Measurements from ENCODE around the gene SLC25A33.

SLC25A33 gene

DNA sequence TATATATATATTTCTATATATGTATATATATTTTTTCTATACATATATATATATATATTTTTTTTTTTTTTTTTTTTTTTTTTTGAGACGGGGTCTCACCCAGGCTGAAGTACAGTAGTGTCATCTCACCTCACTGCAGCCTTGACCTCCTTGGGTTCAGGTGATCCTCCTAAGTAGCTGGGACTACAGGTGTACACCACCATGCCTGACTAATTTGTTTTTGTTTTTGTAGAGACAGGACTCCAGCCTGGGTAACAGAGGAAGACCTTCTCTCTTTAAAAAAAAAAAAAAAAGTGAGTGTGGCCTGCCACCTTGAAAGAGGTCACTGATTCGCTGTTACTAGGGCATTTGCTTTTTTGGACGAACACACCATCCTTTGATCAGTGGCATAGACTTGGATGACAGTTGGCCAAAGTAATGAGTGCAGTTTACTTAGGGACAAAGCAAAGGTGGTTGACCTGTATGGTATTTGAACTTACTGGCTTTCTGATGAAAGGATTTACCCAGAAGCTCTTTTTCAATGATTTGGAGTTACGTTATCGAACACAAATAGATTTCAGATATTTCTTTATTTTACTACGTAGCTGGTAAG, 10.8 kb downstream of the SLC25A33 start:
- H3K36me3 ChIP-seq (ENCODE audit: low read depth), result peaks cover 15% of the 10 kb centered on the region
- H3K4me1 ChIP-seq (ENCODE audit: insufficient read depth, poor library complexity, severe bottlenecking), result peaks cover under 1% of the 10 kb centered on the region
- TF ChIP-seq, protein P1, sequence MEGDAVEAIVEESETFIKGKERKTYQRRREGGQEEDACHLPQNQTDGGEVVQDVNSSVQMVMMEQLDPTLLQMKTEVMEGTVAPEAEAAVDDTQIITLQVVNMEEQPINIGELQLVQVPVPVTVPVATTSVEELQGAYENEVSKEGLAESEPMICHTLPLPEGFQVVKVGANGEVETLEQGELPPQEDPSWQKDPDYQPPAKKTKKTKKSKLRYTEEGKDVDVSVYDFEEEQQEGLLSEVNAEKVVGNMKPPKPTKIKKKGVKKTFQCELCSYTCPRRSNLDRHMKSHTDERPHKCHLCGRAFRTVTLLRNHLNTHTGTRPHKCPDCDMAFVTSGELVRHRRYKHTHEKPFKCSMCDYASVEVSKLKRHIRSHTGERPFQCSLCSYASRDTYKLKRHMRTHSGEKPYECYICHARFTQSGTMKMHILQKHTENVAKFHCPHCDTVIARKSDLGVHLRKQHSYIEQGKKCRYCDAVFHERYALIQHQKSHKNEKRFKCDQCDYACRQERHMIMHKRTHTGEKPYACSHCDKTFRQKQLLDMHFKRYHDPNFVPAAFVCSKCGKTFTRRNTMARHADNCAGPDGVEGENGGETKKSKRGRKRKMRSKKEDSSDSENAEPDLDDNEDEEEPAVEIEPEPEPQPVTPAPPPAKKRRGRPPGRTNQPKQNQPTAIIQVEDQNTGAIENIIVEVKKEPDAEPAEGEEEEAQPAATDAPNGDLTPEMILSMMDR (IDR thresholded peaks at IDR 0.05; ENCODE audit: poor library complexity, severe bottlenecking), result no peak
- H3K27me3 ChIP-seq (ENCODE audit: insufficient read depth, poor library complexity, severe bottlenecking), result no peaks in the 10 kb centered on the region
- DNase-seq (ENCODE audit: low spot score), result no peak
- no peak for ATAC-seq (ENCODE audit: low read depth)
- H3K27ac ChIP-seq (ENCODE audit: poor library complexity, severe bottlenecking), result no peak overlapping the region
- H3K9me3 ChIP-seq (ENCODE audit: severe bottlenecking), result no peaks in the 10 kb centered on the region
- H3K4me3 ChIP-seq (ENCODE audit: severe bottlenecking), result no peak overlapping the region

DNA sequence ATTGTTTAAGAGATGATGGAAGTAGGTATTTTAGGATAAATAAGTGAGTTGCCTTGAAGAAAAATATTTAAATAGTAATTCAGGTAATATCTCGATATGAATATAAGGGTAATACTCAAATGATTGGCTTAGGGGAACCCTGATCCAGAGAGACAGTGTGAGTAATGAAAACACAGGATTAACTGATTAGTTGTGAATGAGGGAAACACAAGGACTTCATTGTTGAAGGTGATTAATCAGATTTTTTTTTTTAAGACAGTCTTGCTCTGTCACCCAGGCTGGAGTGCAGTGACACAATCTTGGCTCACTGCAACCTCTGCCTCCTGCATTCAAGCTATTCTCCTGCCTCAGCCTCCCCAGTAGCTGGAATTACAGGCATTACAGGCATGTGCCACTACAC, 12.7 kb downstream of the SLC25A33 start:
- no peaks in the 10 kb centered on the region for H3K9me3 ChIP-seq (ENCODE audit: severe bottlenecking)
- ATAC-seq (ENCODE audit: low read depth), result no peak
- TF ChIP-seq, protein P1 (IDR thresholded peaks at IDR 0.05; ENCODE audit: poor library complexity, severe bottlenecking), result no peak
- DNase-seq (ENCODE audit: low spot score), result no peak
- H3K4me1 ChIP-seq (ENCODE audit: insufficient read depth, poor library complexity, severe bottlenecking), result peaks cover 7% of the 10 kb centered on the region
- H3K27ac ChIP-seq (ENCODE audit: poor library complexity, severe bottlenecking), result no peak overlapping the region
- H3K36me3 ChIP-seq (ENCODE audit: low read depth), result peaks cover 34% of the 10 kb centered on the region
- no peaks in the 10 kb centered on the region for H3K27me3 ChIP-seq (ENCODE audit: insufficient read depth, poor library complexity, severe bottlenecking)
- H3K4me3 ChIP-seq (ENCODE audit: severe bottlenecking), result no peak overlapping the region

DNA sequence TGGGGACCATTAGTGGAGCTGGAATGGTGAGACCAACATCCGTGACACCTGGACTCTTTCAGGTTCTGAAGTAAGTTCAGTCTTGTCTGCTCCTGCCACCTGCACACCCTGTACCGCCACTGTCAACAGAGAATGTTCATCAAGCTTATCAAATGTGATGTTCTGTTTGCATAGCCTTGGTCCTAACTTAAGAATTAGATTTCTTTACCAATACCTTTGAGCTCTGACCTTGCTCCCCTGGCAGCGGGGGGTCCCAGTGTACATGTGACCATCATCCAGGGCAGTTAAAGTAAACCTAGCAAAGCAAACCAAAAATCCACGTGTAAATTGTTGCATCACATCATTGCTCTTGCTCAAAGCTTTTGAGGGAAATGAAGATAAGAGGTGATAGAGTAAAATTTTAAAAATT, 14.5 kb downstream of the SLC25A33 start:
- Histone ChIP-seq H3K4me3 (ENCODE audit: severe bottlenecking) (no peak overlapping the region), H3K36me3 (ENCODE audit: low read depth) (peaks cover 43% of the 10 kb centered on the region), H3K27me3 (ENCODE audit: insufficient read depth, poor library complexity, severe bottlenecking) (no peaks in the 10 kb centered on the region), H3K27ac (ENCODE audit: poor library complexity, severe bottlenecking) (no peak overlapping the region), H3K9me3 (ENCODE audit: severe bottlenecking) (no peaks in the 10 kb centered on the region), H3K4me1 (ENCODE audit: insufficient read depth, poor library complexity, severe bottlenecking) (peaks cover 7% of the 10 kb centered on the region)
- TF ChIP-seq, protein P1 (IDR thresholded peaks at IDR 0.05; ENCODE audit: poor library complexity, severe bottlenecking), result no peak
- DNase-seq (ENCODE audit: low spot score), result no peak
- ATAC-seq (ENCODE audit: low read depth), result no peak

DNA sequence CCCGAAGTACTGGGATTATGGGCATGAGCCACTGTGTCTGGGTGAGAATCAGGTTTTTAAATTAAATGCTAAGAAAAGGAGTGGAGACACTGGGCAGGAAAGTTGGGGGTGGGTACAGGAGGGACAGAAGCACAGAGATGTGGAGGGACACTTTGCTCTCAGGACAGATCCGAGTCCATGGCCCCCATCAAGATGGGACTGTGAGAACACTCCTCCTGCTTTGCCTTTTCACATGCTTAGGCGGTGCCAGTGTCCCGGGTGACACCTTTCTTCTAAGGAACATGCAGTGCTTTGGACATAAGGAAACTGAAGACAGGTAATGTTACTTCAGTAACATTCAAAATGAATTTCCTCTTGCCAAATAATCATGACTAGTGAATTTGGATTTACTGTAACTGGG, 16.7 kb downstream of the SLC25A33 start:
- Histone ChIP-seq H3K27me3 (ENCODE audit: insufficient read depth, poor library complexity, severe bottlenecking) (no peaks in the 10 kb centered on the region), H3K36me3 (ENCODE audit: low read depth) (peaks cover 43% of the 10 kb centered on the region), H3K4me1 (ENCODE audit: insufficient read depth, poor library complexity, severe bottlenecking) (peaks cover 7% of the 10 kb centered on the region), H3K27ac (ENCODE audit: poor library complexity, severe bottlenecking) (no peak overlapping the region), H3K4me3 (ENCODE audit: severe bottlenecking) (no peak overlapping the region), H3K9me3 (ENCODE audit: severe bottlenecking) (no peaks in the 10 kb centered on the region)
- no peak for ATAC-seq (ENCODE audit: low read depth)
- DNase-seq (ENCODE audit: low spot score), result no peak
- TF ChIP-seq, protein P1 (IDR thresholded peaks at IDR 0.05; ENCODE audit: poor library complexity, severe bottlenecking), result no peak

DNA sequence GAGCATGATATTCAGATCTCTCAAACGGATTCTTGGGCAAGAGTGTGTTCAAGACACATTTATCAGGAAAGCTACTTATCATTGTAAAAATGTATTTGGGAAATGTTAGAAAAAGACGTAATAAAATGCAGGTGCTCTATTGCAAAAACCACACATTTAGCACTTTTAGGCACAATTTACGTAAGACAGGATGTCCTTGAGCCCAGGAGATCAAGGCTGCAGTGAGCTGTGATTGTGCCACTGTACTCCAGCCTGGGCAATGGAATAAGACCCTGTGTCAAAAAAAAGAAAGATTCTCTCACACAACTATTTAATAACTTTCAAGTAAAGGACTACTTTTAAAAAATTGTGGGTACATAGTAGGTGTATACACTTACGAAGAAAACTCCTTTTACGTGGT, 18.4 kb downstream of the SLC25A33 start:
- no peak for ATAC-seq (ENCODE audit: low read depth)
- peaks cover 15% of the 10 kb centered on the region for H3K4me1 ChIP-seq (ENCODE audit: insufficient read depth, poor library complexity, severe bottlenecking)

More for the DNA sequence above, 18.4 kb downstream of the SLC25A33 start:
- TF ChIP-seq, protein P1 (IDR thresholded peaks at IDR 0.05; ENCODE audit: poor library complexity, severe bottlenecking), result no peak
- peaks cover 43% of the 10 kb centered on the region for H3K36me3 ChIP-seq (ENCODE audit: low read depth)
- no peaks in the 10 kb centered on the region for H3K9me3 ChIP-seq (ENCODE audit: severe bottlenecking)
- H3K4me3 ChIP-seq (ENCODE audit: severe bottlenecking), result no peak overlapping the region
- no peak overlapping the region for H3K27ac ChIP-seq (ENCODE audit: poor library complexity, severe bottlenecking)
- no peaks in the 10 kb centered on the region for H3K27me3 ChIP-seq (ENCODE audit: insufficient read depth, poor library complexity, severe bottlenecking)
- no peak for DNase-seq (ENCODE audit: low spot score)

All from RWPE2 (cell line).